ENCODE measurements around the gene FAU. TPM values are rescaled to one million over a fixed set of nuclear protein-coding genes. Genes with fewer than 3 reads are reported as not detected.
A peak's percentile ranks its signal among the peaks of the same experiment; 100 is the strongest.

Gene FAU
- total and polyA plus RNA-seq, 9 of the 15 experiments (the other 6 are each of a cell fraction or from before 2014, with no cell fraction given): 433 to 1,827 (median 942) TPM

DNA sequence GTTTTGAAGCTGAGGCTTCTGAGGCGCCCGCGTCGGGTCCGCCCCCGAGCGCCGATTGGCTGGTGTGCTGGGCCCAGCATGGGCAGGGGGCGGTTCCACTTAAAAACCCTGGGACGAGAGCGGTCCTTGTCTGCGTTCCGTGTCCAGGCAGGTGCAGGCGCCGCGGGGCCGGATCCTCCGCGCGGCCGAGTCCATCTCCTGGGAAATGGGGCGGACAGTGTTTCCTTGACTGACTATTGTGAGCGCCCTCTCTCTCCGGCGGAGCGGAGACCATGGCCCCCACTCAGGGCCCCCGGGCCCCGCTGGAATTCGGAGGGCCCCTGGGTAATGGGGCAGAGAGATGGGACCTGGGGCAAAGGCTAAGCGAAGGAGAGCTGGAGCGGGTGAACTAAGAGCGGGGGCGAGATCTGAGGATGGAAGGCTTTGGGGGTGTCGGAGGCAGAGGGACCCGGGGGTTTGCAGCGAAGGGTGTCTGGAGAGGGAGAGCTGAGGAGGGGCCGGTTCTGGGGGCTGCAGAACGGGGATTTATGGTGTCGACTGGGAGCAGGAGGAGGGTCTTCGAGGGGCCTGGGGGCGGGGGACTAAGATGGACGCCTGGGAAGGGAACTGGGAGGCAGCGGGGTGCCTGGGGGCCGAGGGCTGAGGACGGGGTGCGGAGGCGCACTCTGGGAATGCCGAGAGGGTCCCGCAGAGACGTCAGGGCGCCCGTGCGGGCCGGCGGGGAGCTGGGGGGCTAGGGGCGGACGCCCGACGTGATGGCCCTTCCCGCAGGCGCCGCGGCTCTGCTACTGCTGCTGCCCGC, 10.0 kb downstream of the FAU start, which contains the start of gene TM7SF2 (continued):
- TF ChIP-seq HDAC8 (tag; IDR thresholded peaks at IDR 0.05) (no peak), HSF4 (CRISPR knock-in tag; IDR thresholded peaks at IDR 0.05; ENCODE audit: borderline replicate concordance) (no peak), RBM39 (optimal IDR thresholded peaks at IDR 0.05; ENCODE audit: low read depth, low read length) (no peak), TCF7L2 (IDR thresholded peaks at IDR 0.05; ENCODE audit: low read depth, low read length) (no peak), L3MBTL2 (IDR thresholded peaks at IDR 0.05) (no peak), PHF8 (IDR thresholded peaks at IDR 0.05; ENCODE audit: borderline replicate concordance, low read length) (peak; percentile 56; the same call in 1 of the 2 replicates), DDX20 (tag; IDR thresholded peaks at IDR 0.05; ENCODE audit: low read depth) (no peak), MEF2A (IDR thresholded peaks at IDR 0.05; ENCODE audit: control insufficient read depth, low read depth, low read length) (no peak), ZNF695 (CRISPR knock-in tag; IDR thresholded peaks at IDR 0.05) (no peak), CREBBP (IDR thresholded peaks at IDR 0.05; ENCODE audit: low read depth, low read length) (no peak), SP1 (CRISPR knock-in tag; IDR thresholded peaks at IDR 0.05) (peak; percentile 73; the same call in 1 of the 2 replicates), XRCC5 (IDR thresholded peaks at IDR 0.05; ENCODE audit: low read depth, low read length) (no peak), ZNF224 (CRISPR knock-in tag; IDR thresholded peaks at IDR 0.05) (no peak), PCBP1 (IDR thresholded peaks at IDR 0.05; ENCODE audit: low read depth, low read length, poor library complexity, severe bottlenecking) (peak; percentile 4), TAF1 (IDR thresholded peaks at IDR 0.05; ENCODE audit: control insufficient read depth, extremely low read depth, insufficient read depth, low read length, severe bottlenecking) (peak; percentile 39), POLR2A (conservative IDR thresholded peaks at IDR 0.05) (peak; percentile 88), XRCC4 (IDR thresholded peaks at IDR 0.05; ENCODE audit: extremely low read depth, insufficient read depth, insufficient read length) (no peak), ETS2 (tag; IDR thresholded peaks at IDR 0.05; ENCODE audit: borderline replicate concordance, poor library complexity, severe bottlenecking) (no peak), ESRRB (CRISPR knock-in tag; IDR thresholded peaks at IDR 0.05; ENCODE audit: borderline replicate concordance) (no peak), EP300 (IDR thresholded peaks at IDR 0.05; ENCODE audit: low read length) (no peak), DPF2 (IDR thresholded peaks at IDR 0.05) (0 out of 2 replicates have a peak, but pooled peaks have one; percentile 29), ZNF12 (CRISPR knock-in tag; IDR thresholded peaks at IDR 0.05) (0 out of 2 replicates have a peak, but pooled peaks have one; percentile 6), TSC22D4 (tag; IDR thresholded peaks at IDR 0.05) (no peak)
- TF ChIP-seq, protein P1, sequence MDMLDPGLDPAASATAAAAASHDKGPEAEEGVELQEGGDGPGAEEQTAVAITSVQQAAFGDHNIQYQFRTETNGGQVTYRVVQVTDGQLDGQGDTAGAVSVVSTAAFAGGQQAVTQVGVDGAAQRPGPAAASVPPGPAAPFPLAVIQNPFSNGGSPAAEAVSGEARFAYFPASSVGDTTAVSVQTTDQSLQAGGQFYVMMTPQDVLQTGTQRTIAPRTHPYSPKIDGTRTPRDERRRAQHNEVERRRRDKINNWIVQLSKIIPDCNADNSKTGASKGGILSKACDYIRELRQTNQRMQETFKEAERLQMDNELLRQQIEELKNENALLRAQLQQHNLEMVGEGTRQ (CRISPR knock-in tag; IDR thresholded peaks at IDR 0.05): no peak
- TF ChIP-seq, protein P2, sequence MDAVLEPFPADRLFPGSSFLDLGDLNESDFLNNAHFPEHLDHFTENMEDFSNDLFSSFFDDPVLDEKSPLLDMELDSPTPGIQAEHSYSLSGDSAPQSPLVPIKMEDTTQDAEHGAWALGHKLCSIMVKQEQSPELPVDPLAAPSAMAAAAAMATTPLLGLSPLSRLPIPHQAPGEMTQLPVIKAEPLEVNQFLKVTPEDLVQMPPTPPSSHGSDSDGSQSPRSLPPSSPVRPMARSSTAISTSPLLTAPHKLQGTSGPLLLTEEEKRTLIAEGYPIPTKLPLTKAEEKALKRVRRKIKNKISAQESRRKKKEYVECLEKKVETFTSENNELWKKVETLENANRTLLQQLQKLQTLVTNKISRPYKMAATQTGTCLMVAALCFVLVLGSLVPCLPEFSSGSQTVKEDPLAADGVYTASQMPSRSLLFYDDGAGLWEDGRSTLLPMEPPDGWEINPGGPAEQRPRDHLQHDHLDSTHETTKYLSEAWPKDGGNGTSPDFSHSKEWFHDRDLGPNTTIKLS (IDR thresholded peaks at IDR 0.05; ENCODE audit: borderline replicate concordance, low read depth): no peak
- TF ChIP-seq, protein P3, sequence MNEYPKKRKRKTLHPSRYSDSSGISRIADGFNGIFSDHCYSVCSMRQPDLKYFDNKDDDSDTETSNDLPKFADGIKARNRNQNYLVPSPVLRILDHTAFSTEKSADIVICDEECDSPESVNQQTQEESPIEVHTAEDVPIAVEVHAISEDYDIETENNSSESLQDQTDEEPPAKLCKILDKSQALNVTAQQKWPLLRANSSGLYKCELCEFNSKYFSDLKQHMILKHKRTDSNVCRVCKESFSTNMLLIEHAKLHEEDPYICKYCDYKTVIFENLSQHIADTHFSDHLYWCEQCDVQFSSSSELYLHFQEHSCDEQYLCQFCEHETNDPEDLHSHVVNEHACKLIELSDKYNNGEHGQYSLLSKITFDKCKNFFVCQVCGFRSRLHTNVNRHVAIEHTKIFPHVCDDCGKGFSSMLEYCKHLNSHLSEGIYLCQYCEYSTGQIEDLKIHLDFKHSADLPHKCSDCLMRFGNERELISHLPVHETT (CRISPR knock-in tag; conservative IDR thresholded peaks at IDR 0.05 in 1 of 2, IDR thresholded peaks at IDR 0.05 in 1 of 2): no peak
